Measurements from ENCODE around the gene PARVA.

DNA sequence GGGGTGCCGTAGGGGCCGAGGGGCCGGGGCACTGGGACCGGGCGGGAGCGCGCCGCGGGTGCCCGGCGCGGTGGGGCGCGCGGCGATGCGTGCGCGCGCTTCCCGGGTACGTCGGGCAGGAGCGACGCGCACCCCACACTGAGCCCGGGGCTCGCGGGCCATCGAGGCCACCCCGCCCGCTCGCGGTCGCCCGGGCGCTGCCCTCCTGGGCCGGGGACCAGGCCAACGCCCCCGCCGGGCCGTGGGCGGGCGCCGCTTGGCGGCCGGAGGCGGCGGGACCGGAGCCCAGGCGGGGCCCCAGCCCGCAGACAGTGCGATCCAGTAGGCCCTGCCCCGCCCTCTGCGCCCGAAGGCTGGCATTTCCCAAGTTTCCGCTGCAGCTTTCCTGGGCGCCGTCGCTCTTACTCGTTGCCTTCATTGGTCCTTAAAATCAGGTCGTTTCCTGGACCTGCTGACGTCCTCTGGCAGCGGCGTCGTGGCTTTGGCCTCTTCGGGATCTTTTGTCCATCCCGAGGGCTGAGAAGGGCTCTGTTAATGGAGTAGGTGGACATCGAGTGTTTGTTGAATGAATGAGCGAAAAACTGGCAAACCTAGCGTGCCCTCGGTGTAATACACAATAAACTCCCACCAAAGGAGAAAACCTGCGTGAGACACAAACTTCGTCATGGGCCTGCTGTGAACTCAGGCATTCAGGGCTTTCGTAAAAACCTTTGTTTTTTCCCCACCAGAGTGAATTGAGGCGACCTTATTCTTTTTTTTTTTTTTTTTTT is 638 bp downstream of the PARVA start:
- TF ChIP-seq, protein P1, sequence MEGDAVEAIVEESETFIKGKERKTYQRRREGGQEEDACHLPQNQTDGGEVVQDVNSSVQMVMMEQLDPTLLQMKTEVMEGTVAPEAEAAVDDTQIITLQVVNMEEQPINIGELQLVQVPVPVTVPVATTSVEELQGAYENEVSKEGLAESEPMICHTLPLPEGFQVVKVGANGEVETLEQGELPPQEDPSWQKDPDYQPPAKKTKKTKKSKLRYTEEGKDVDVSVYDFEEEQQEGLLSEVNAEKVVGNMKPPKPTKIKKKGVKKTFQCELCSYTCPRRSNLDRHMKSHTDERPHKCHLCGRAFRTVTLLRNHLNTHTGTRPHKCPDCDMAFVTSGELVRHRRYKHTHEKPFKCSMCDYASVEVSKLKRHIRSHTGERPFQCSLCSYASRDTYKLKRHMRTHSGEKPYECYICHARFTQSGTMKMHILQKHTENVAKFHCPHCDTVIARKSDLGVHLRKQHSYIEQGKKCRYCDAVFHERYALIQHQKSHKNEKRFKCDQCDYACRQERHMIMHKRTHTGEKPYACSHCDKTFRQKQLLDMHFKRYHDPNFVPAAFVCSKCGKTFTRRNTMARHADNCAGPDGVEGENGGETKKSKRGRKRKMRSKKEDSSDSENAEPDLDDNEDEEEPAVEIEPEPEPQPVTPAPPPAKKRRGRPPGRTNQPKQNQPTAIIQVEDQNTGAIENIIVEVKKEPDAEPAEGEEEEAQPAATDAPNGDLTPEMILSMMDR (IDR thresholded peaks at IDR 0.05; ENCODE audit: insufficient read depth, low read depth, low read length): no peak
- no peak for TF ChIP-seq EZH2 (IDR thresholded peaks at IDR 0.05; ENCODE audit: insufficient read depth, low read length)

Measured in astrocyte (in vitro differentiated cells and primary cell).